Measurements from ENCODE around the gene STYXL1. TPM values are rescaled to one million over a fixed set of nuclear protein-coding genes. Genes with fewer than 3 reads are reported as not detected.

The STYXL1 gene
- total and polyA plus RNA-seq, 9 donors = 15.2 to 29.7 (median 21.3) TPM

GRCh38 chr7:75958802-75959543 lies 88.8 kb downstream of the STYXL1 start:
- WGBS (ENCODE audit: insufficient coverage) = 97% methylated on average over 5 of the region's 9 CpGs
- Histone ChIP-seq H3K4me1 (ENCODE audit: control insufficient read depth, insufficient read depth, low read length) (peaks cover 16% of the 10 kb centered on the region), H3K4me3 (ENCODE audit: low read length) (no peak overlapping the region), H3K27ac (ENCODE audit: low read length) (no peak overlapping the region), H3K36me3 (ENCODE audit: control insufficient read depth, insufficient read depth, low read length) (peaks cover 45% of the 10 kb centered on the region), H3K9me3 (replicated peaks; ENCODE audit: control insufficient read depth, low read depth, low read length) (no peaks in the 10 kb centered on the region), H3K27me3 (ENCODE audit: control insufficient read depth, insufficient read depth, low read length) (no peaks in the 10 kb centered on the region)
- no peak for DNase-seq

GRCh38 chr7:75957021-75957736 lies 90.6 kb downstream of the STYXL1 start:
- 89% methylated on average over 5 of the region's 16 CpGs for WGBS (ENCODE audit: insufficient coverage)
- Histone ChIP-seq H3K27ac (ENCODE audit: low read length) (no peak overlapping the region), H3K36me3 (ENCODE audit: control insufficient read depth, insufficient read depth, low read length) (peaks cover 52% of the 10 kb centered on the region), H3K4me3 (ENCODE audit: low read length) (no peak overlapping the region), H3K4me1 (ENCODE audit: control insufficient read depth, insufficient read depth, low read length) (peaks cover 4% of the 10 kb centered on the region), H3K9me3 (replicated peaks; ENCODE audit: control insufficient read depth, low read depth, low read length) (no peaks in the 10 kb centered on the region), H3K27me3 (ENCODE audit: control insufficient read depth, insufficient read depth, low read length) (no peaks in the 10 kb centered on the region)
- DNase-seq = no peak

GRCh38 chr7:75955331-75955955 lies 92.4 kb downstream of the STYXL1 start:
- peaks cover 3% of the 10 kb centered on the region for H3K4me1 ChIP-seq (ENCODE audit: control insufficient read depth, insufficient read depth, low read length)
- 58% methylated on average over 10 of the region's 12 CpGs for WGBS (ENCODE audit: insufficient coverage)
- peak; percentile 72 for DNase-seq
- no peak overlapping the region for H3K27ac ChIP-seq (ENCODE audit: low read length)
- peaks cover 50% of the 10 kb centered on the region for H3K36me3 ChIP-seq (ENCODE audit: control insufficient read depth, insufficient read depth, low read length)
- H3K9me3 ChIP-seq (replicated peaks; ENCODE audit: control insufficient read depth, low read depth, low read length) = no peaks in the 10 kb centered on the region
- no peaks in the 10 kb centered on the region for H3K27me3 ChIP-seq (ENCODE audit: control insufficient read depth, insufficient read depth, low read length)
- no peak overlapping the region for H3K4me3 ChIP-seq (ENCODE audit: low read length)

- no peak overlapping the region for H3K27ac ChIP-seq (ENCODE audit: low read length)
- no peak for DNase-seq
- H3K36me3 ChIP-seq (ENCODE audit: control insufficient read depth, insufficient read depth, low read length) = peaks cover 45% of the 10 kb centered on the region
Observed at GRCh38 chr7:75953931-75954330, 93.9 kb downstream of the STYXL1 start.

GRCh38 chr7:75953431-75953830 lies 94.4 kb downstream of the STYXL1 start:
- Histone ChIP-seq H3K27ac (ENCODE audit: low read length) (no peak overlapping the region), H3K27me3 (ENCODE audit: control insufficient read depth, insufficient read depth, low read length) (no peaks in the 10 kb centered on the region), H3K36me3 (ENCODE audit: control insufficient read depth, insufficient read depth, low read length) (peaks cover 43% of the 10 kb centered on the region), H3K4me1 (ENCODE audit: control insufficient read depth, insufficient read depth, low read length) (peaks cover 3% of the 10 kb centered on the region), H3K4me3 (ENCODE audit: low read length) (no peak overlapping the region), H3K9me3 (replicated peaks; ENCODE audit: control insufficient read depth, low read depth, low read length) (no peaks in the 10 kb centered on the region)
- WGBS (ENCODE audit: insufficient coverage) = 79% methylated on average over 5 of the region's 7 CpGs
- DNase-seq = no peak

More at GRCh38 chr7:75953931-75954330, 93.9 kb downstream of the STYXL1 start:
- Histone ChIP-seq H3K4me3 (ENCODE audit: low read length) (no peak overlapping the region), H3K27me3 (ENCODE audit: control insufficient read depth, insufficient read depth, low read length) (no peaks in the 10 kb centered on the region), H3K4me1 (ENCODE audit: control insufficient read depth, insufficient read depth, low read length) (peaks cover 3% of the 10 kb centered on the region), H3K9me3 (replicated peaks; ENCODE audit: control insufficient read depth, low read depth, low read length) (no peaks in the 10 kb centered on the region)
- WGBS (ENCODE audit: insufficient coverage) = 84% methylated on average over 8 of the region's 11 CpGs

- Histone ChIP-seq H3K4me1 (ENCODE audit: control insufficient read depth, insufficient read depth, low read length) (peaks cover 11% of the 10 kb centered on the region), H3K36me3 (ENCODE audit: control insufficient read depth, insufficient read depth, low read length) (peaks cover 34% of the 10 kb centered on the region), H3K4me3 (ENCODE audit: low read length) (no peak overlapping the region), H3K27ac (ENCODE audit: low read length) (no peak overlapping the region), H3K27me3 (ENCODE audit: control insufficient read depth, insufficient read depth, low read length) (no peaks in the 10 kb centered on the region), H3K9me3 (replicated peaks; ENCODE audit: control insufficient read depth, low read depth, low read length) (no peaks in the 10 kb centered on the region)
- WGBS (ENCODE audit: insufficient coverage) = 73% methylated on average over 5 of the region's 5 CpGs
- DNase-seq = no peak
Observed at GRCh38 chr7:75951506-75951905, 96.3 kb downstream of the STYXL1 start.

- peaks cover 22% of the 10 kb centered on the region for H3K36me3 ChIP-seq (ENCODE audit: control insufficient read depth, insufficient read depth, low read length)
- no peak for DNase-seq
- WGBS (ENCODE audit: insufficient coverage) = 80% methylated on average over 10 of the region's 15 CpGs
- H3K4me3 ChIP-seq (ENCODE audit: low read length) = no peak overlapping the region
- no peak overlapping the region for H3K27ac ChIP-seq (ENCODE audit: low read length)
- H3K4me1 ChIP-seq (ENCODE audit: control insufficient read depth, insufficient read depth, low read length) = peaks cover 11% of the 10 kb centered on the region
- H3K27me3 ChIP-seq (ENCODE audit: control insufficient read depth, insufficient read depth, low read length) = no peaks in the 10 kb centered on the region
- no peaks in the 10 kb centered on the region for H3K9me3 ChIP-seq (replicated peaks; ENCODE audit: control insufficient read depth, low read depth, low read length)
Observed at GRCh38 chr7:75950111-75950681, 97.6 kb downstream of the STYXL1 start.

- H3K4me3 ChIP-seq (ENCODE audit: low read length) = no peak overlapping the region
Observed at GRCh38 chr7:75948179-75948578, 99.6 kb downstream of the STYXL1 start.

More at GRCh38 chr7:75948179-75948578, 99.6 kb downstream of the STYXL1 start:
- Histone ChIP-seq H3K36me3 (ENCODE audit: control insufficient read depth, insufficient read depth, low read length) (peaks cover 6% of the 10 kb centered on the region), H3K27me3 (ENCODE audit: control insufficient read depth, insufficient read depth, low read length) (no peaks in the 10 kb centered on the region), H3K27ac (ENCODE audit: low read length) (no peak overlapping the region), H3K4me1 (ENCODE audit: control insufficient read depth, insufficient read depth, low read length) (peaks cover 8% of the 10 kb centered on the region), H3K9me3 (replicated peaks; ENCODE audit: control insufficient read depth, low read depth, low read length) (no peaks in the 10 kb centered on the region)
- no peak for DNase-seq
- WGBS (ENCODE audit: insufficient coverage) = 55% methylated on average over 3 of the region's 9 CpGs

All from muscle of leg (tissue), 11 donors.